ENCODE results near the gene INHBA. TPM values are rescaled to one million over a fixed set of nuclear protein-coding genes. Genes with fewer than 3 reads are reported as not detected.

The INHBA gene
- total RNA-seq, 1 experiment from 2014 or later = 1.7 TPM

- Mint-ChIP-seq H3K27me3 (ENCODE audit: low read depth) (no peaks in the 10 kb centered on the region; the same call in 1 of the 2 replicates), H3K36me3 (ENCODE audit: insufficient read depth in 1 of 3, low read depth in 3 of 3) (no peaks in the 10 kb centered on the region; a peak in 1 of 7 replicates), H3K9me3 (no peaks in the 10 kb centered on the region), H3K4me1 (peaks cover 14 to 17% of the 10 kb centered on the region in 2 experiments), H3K27ac (no peak overlapping the region), H3K4me3 (no peak overlapping the region)
- H2AK5ac ChIP-seq (ENCODE audit: insufficient read length, low read length) = no peak overlapping the region
- no peak overlapping the region for H2BK20ac ChIP-seq (ENCODE audit: low read depth, low read length, poor library complexity, severe bottlenecking)
- H3T11ph ChIP-seq (ENCODE audit: low read length) = no peak overlapping the region
- no peak overlapping the region for H3K18ac ChIP-seq (ENCODE audit: insufficient read length, low read depth, low read length)
- H3K9me3 ChIP-seq (ENCODE audit: control insufficient read depth, low read depth, low read length) = no peaks in the 10 kb centered on the region
- no peak overlapping the region for H2BK5ac ChIP-seq (ENCODE audit: insufficient read length, low read length)
- H2AFZ ChIP-seq (ENCODE audit: low read length) = no peak overlapping the region
- H2BK15ac ChIP-seq (ENCODE audit: low read depth, low read length) = no peak overlapping the region
- TF ChIP-seq CTCF (conservative IDR thresholded peaks at IDR 0.05) = no peak
- H3K23me2 ChIP-seq (ENCODE audit: insufficient read length, low read depth, low read length, poor library complexity, severe bottlenecking) = no peaks in the 10 kb centered on the region
- no peak overlapping the region for H3K27ac ChIP-seq (ENCODE audit: insufficient read length, low read depth, low read length)
- H4K91ac ChIP-seq (ENCODE audit: insufficient read length, low read depth, low read length) = no peak overlapping the region
- no peak overlapping the region for H3K9ac ChIP-seq (ENCODE audit: extremely low read depth, insufficient read length, low read length)
- no peak overlapping the region for H2BK12ac ChIP-seq (ENCODE audit: insufficient read length, low read depth, low read length)
- H3K4me1 ChIP-seq (ENCODE audit: insufficient read depth, low read length) = no peaks in the 10 kb centered on the region; the same call in 1 of the 2 replicates
- H3K79me1 ChIP-seq (ENCODE audit: insufficient read depth, low read depth, low read length, poor library complexity, severe bottlenecking) = no peaks in the 10 kb centered on the region
- no peaks in the 10 kb centered on the region for H3K27me3 ChIP-seq (ENCODE audit: insufficient read depth, low read length)
- DNase-seq = no peak
- H3K4me2 ChIP-seq (ENCODE audit: insufficient read depth, insufficient read length, low read length) = no peak overlapping the region
- no CpG with 5 or more reads among the region's 2 CpGs for WGBS (ENCODE audit: extremely low coverage, insufficient read length, low lambda C conversion rate)
- no peaks in the 10 kb centered on the region for H4K20me1 ChIP-seq (ENCODE audit: control insufficient read depth, insufficient read depth, insufficient read length)
- no peak overlapping the region for H3K23ac ChIP-seq (ENCODE audit: insufficient read length, low read depth, low read length)
- no peak overlapping the region for H3K14ac ChIP-seq (ENCODE audit: insufficient read depth, low read length)
- H3K79me2 ChIP-seq (ENCODE audit: insufficient read depth, low read length) = no peaks in the 10 kb centered on the region
- no peak overlapping the region for H2BK120ac ChIP-seq (ENCODE audit: low read depth, low read length, poor library complexity, severe bottlenecking)
- no peak overlapping the region for H3K4ac ChIP-seq (ENCODE audit: low read depth, low read length)
- H4K8ac ChIP-seq (replicated peaks; ENCODE audit: insufficient read length, low read depth, low read length) = no peak overlapping the region
- H3K56ac ChIP-seq (ENCODE audit: insufficient read length, low read depth, low read length) = no peak overlapping the region
- no peak overlapping the region for H4K5ac ChIP-seq (ENCODE audit: insufficient read length, low read depth, low read length)
Measured at GRCh38 chr7:41688012-41688625, 14.8 kb downstream of the INHBA start.
